Ramos (cell line): ENCODE data around the gene NDUFAF8.

Source experiments
- in situ Hi-C: fragments of 300-500 bp; cut with MboI; formaldehyde crosslinking; loops from one replicate; pipeline ENCODE4 v1.14.3; 2022; ENCODE audit warnings: low sequenced_read_pairs; ENCODE audit not compliant: unreplicated experiment

NDUFAF8 gene

DNA sequence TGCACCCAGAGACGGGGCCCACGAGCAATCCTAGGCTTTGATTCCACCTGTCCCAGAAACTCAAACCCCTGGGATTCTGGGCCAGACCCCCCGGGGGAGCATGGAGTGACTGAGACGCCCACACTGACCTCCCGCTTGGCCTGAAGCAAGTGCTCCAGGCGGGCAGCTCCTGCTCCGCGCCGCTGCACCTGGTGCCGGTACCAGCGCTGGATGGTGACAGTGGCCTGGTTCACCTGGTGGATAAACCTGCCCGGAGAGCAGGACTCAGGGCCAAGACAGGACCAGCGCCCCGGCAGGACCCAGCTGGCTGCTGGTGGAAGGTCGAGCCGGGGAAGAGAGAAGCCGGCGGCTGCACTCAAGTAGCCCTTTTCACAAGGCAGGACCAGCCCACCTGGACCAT, 38.9 kb upstream of the NDUFAF8 start:
- in situ Hi-C loops: no loop called here

DNA sequence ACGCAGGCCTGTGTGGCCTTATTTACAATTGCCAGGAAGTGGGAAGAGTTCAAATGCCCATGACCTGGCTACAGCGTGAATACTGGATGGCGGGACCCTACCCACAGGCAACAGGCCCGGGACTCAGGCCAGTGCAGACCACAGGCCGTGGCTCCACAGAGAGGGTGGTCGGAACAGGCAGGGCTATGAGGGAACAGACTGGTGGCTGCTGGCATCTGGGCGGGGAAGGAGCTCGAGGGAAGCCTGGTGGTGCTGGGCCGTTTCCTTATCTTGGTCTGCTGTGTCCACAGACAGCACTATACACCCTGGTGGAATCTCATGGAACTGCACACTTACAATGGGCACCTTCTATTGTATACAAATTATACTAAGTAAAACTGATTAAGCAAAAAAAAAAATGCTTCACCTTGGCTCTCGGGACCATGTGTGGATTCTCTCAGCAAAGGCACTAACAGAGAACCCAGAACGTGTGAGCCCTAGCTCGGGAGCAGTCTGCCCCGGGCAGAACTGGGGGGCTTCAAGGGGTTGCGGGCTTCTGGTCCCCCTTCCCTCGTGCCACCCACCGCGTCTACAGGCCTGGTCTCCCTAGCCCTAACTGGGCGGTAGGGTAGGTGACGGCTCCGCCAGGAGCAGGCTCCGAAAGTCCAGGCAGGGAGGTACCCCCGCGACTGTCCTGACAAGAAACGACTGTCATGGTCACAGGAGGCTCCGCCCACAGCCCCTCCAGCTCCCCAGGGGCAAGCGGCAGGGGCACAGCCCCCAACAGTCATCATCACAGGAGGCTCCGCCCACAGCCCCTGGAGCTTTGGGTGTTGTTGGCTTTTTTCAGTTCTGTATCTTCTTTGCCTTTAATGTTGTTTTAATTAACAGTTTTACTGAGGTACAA, 38.2 kb upstream of the NDUFAF8 start:
- in situ Hi-C loops: no loop called here

DNA sequence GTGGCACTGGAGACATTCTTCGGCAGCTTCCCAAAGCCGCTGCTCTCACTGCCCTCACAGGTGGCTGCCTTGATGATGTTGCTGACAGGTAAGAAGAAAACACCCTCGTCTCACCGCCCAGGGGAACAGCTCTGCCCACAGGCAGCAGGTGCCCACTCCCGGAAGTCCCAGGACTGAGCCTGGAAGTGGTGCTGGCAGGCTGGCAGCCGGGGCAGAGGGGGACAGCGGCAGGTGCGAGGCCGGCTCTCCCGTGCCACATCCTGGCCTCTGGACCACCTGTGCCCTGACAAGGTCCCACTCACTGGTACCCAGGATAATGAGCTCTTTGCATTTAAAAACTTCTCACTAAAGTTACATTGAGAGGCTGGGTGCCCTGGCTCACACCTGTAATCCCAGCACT, 36.8 kb upstream of the NDUFAF8 start:
- in situ Hi-C loops: no loop called here

DNA sequence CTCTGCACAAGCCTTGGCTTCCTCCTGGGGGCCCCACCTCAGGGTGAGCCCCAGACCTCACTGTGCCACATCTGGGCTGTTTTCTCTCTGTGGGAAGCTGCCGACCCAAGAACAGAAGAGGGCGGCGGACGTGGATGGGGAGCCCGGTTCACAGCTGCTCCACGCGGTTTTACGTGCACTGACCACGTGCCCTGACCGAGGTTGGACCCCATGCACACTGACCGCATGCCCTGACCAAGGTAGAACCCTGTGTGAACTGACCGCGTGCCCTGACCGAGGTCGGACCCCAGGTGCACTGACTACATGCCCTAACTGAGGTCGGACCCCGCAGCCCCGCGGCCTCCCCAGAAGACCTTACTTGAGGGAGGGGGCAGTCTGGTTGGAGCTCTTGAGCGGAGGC, 36.0 kb upstream of the NDUFAF8 start:
- in situ Hi-C loops: no loop called here

- in situ Hi-C loops: no loop called here
Observed at GRCh38 chr17:81204578-81204977, 34.5 kb upstream of the NDUFAF8 start.

DNA sequence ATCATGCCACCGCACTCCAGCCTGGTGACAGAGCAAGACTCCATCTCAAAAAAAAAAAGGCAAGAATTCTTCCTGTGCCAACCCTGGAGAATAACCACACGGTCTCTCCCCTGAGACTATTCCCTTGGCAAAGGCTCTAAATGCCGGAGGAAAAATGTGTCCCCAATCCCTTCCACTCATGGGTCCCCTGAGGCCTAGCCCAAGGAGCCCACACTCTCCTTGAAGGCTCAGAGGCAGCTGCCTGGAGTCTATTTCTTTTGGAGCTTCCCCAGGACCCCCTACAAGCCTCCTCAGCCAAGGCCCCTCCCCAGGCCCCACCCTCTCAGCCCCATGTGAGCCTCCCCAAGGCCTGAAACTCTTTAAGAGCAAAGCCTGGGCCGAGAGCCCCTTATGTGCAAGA, 33.0 kb upstream of the NDUFAF8 start:
- in situ Hi-C loops: no loop called here

DNA sequence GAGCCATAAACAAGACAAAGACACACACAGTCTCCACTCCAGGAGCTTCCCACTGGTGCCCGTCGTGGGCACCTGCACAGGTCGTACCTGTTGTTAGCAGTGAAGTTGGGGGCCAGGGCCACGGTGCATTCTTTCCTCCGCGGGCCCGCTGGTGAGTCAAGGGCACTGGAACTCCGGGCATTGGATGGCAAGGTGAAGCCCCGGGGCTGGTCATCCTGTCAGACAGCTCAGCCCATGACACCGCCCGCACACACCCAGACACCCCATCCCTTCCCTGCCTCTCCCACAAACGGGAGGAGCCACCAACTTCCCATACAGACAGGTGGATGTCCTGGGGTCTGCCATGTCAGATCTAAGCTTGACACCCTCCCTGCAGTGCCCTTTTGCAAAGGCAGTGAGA, 32.5 kb upstream of the NDUFAF8 start:
- in situ Hi-C loops: no loop called here

GRCh38 chr17:81207610-81208581, 31.2 kb upstream of the NDUFAF8 start:
- in situ Hi-C loops: no loop called here

- in situ Hi-C loops: no loop called here
Observed at GRCh38 chr17:81208651-81209050, 30.5 kb upstream of the NDUFAF8 start.

- in situ Hi-C loops: no loop called here
Observed at GRCh38 chr17:81209141-81209540, 30.0 kb upstream of the NDUFAF8 start.

DNA sequence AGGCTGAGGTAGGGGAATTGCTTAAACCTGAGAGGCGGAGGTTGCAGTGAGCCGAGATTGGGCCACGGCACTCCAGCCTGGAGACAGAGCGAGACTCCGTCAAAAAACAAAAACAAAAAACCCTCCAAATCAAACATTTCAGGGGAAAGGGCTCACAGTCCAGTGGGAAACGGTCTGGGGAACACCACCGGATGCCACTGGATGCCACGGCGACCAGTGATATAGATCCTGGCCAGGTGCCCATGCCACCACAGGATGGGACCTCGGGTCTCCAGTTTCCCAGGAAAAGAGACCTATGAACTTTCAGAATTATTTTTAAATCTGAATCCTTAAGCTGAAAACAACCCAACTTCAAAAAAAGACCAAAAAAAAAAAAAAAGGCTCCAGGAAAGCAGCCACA, 28.7 kb upstream of the NDUFAF8 start:
- in situ Hi-C loops: no loop called here

- in situ Hi-C loops: no loop called here
Observed at GRCh38 chr17:81210868-81211267, 28.2 kb upstream of the NDUFAF8 start.

DNA sequence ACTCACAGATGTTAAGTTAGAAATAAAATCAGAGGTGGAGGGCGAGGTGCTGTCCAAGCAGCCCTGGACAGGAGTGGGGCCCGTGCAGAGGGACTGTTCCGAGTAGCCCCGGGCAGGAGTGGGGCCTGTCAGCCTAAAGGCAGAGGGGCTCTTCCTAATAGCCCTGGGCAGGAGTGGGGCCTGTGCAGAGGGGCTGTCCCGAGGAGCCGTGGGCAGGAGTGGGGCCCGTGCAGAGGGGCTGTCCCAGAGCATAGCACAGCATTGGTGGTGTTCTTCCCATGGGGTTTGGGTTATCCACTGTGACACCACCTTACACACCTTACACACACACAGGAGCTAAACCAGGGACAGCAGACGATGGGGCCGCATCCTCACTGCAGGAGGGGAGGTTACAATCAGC, 26.8 kb upstream of the NDUFAF8 start:
- in situ Hi-C loops: no loop called here

GRCh38 chr17:81213978-81214377, 25.1 kb upstream of the NDUFAF8 start:
- in situ Hi-C loops: no loop called here

DNA sequence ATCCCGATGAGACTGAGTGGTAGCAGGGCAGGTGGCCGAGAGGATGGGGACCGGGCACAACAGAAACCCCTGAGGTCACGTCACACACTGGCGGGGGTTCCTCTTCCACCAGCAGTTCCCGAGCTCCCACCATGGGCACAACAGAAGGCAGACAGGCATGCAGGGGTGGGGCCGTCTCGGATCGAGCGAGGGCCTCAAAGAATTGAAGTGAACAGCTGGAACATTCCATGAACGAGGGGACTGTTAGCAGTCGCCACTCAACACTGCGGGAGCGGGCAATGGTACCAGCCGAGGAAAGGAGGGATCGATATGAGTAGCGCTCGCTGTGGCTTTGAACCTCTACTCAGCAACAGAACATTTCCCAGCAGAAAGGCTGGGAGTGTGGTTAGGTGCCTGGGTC, 21.6 kb upstream of the NDUFAF8 start:
- in situ Hi-C loops: no loop called here

- in situ Hi-C loops: no loop called here
Observed at GRCh38 chr17:81218459-81218858, 20.7 kb upstream of the NDUFAF8 start.

GRCh38 chr17:81218991-81219390, 20.1 kb upstream of the NDUFAF8 start:
- in situ Hi-C loops: no loop called here

DNA sequence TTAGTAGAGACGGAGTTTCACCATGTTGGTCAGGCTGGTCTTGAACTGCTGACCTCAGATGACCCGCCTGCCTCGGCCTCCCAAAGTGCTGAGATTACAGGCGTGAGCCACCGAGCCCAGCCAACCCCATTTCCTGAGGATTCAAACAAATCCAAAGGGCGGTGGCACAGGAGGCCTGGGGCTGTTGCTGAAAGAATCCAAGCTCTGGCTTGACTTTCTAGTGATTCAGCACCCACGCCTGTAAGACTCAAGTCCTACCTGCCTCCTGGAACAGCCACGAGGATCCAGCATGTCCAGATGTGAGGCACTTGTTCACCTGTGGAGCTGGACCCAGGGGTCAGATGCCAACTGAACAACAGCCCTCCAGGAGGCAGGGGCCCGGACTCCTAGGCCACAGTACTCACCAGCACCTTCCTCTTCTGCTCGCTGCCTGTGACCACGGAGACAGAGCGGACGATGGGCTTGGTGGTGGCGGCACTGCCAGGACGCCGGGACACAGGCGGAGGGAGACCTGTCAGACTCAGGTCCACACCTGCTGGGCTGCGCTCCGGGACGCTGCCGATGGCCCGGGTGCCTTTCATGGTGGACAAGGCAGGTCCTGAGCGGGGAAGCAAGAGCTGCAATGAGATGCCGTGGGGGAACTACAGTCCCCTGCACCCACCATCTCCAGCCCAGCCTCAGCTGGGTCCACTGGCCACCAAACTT, 19.5 kb upstream of the NDUFAF8 start:
- in situ Hi-C loops: no loop called here

DNA sequence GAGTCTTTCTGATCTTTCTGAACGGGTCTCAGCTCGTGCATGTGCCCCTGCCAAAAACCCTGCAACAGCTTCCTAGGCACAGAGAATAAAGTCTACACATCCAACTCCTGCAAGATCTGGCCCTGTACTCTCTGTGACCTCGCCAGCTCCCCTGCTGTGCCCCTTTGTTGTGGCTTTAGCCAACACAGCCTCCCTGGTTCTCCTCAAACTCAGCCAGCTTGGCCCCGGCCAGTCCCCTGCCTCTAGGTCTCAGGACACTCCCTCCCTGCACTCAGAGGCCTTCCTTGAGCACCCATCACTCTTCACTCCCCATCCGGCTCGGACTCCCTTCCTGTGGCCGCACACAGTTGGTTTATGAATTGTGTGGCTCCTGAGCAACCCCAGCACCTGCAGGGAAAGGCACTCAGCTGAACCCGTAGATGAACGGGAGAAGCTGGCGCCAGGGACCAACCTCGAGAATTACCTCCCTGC, 17.7 kb upstream of the NDUFAF8 start:
- in situ Hi-C loops: no loop called here

DNA sequence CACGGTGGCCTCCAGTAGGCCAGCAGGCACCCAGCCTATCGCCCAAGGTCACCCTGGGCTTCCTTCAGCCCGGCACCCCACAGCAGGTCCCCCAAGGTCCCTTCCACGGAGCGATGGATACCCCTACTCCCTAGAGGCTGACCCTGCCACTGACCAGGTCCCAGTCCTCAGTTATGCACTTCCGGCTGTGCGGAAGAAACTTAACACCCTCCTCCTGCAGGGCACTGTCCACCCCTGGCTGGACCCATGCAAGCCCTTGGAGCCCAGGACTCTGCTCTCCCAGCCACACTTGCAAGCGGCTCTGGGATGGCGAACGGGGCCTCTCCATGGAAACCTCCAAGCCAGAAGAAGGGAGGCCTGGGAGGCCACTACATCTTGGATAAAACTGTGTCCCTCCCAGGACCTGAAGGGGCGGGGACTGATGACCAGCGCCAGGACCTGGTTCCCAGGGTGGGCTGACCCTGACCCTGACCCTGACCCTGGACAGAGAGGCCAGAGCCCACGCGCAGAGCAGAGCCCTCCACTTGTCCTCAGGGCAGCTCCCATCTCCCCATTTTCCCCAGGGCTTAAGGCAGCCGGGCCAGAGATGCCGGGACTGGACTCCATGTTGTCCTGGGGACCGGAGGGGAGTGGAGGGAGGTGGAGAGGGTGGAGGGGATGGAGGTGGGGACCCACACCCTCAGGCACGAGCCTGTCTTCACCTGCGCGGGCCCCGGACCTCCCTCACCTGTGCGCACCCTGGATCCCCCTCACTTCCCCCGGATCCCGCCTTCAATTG, 17.1 kb upstream of the NDUFAF8 start:
- in situ Hi-C loops: no loop called here
